ENCODE measurements around the gene KRTAP5-8. TPM values are rescaled to one million over a fixed set of nuclear protein-coding genes. Genes with fewer than 3 reads are reported as not detected.
"Not testable (repeated sequence)": the region's sequence is repeated elsewhere in the genome, so short reads cannot be mapped to it uniquely, and the experiment has no call there.

Gene KRTAP5-8
- not detected in 2 replicates for total RNA-seq (2014; rRNA removed; shearing (Covaris generic))

GRCh38 chr11:71537977-71538665 is at the start of gene KRTAP5-8:
Gene KRTAP5-8, plus strand, starts transcription at chr11:71538025. Its CDS starts 31 bp downstream, at chr11:71538056.
- not testable (repeated sequence) for DNase-seq (ENCODE audit: low read depth)

- DNase-seq (ENCODE audit: low read depth) = no peak
Observed at GRCh38 chr11:71488681-71489270, 49.0 kb upstream of the KRTAP5-8 start.

GRCh38 chr11:71489311-71490043 is 48.3 kb upstream of the KRTAP5-8 start:
- peak; percentile 58 for DNase-seq (ENCODE audit: low read depth)

GRCh38 chr11:71490044-71490730 is 47.6 kb upstream of the KRTAP5-8 start:
- no peak for DNase-seq (ENCODE audit: low read depth)

GRCh38 chr11:71490731-71491390 is 47.0 kb upstream of the KRTAP5-8 start:
- DNase-seq (ENCODE audit: low read depth) = no peak

GRCh38 chr11:71491531-71491930 is 46.3 kb upstream of the KRTAP5-8 start:
- DNase-seq (ENCODE audit: low read depth) = no peak

GRCh38 chr11:71491940-71492339 is 45.9 kb upstream of the KRTAP5-8 start:
- no peak for DNase-seq (ENCODE audit: low read depth)

GRCh38 chr11:71495286-71496230 is 42.3 kb upstream of the KRTAP5-8 start:
- no peak for DNase-seq (ENCODE audit: low read depth)

- no peak for DNase-seq (ENCODE audit: low read depth)
Observed at GRCh38 chr11:71496421-71496820, 41.4 kb upstream of the KRTAP5-8 start.

GRCh38 chr11:71498091-71498490 is 39.7 kb upstream of the KRTAP5-8 start:
- no peak for DNase-seq (ENCODE audit: low read depth)

- no peak for DNase-seq (ENCODE audit: low read depth)
Observed at GRCh38 chr11:71499125-71499524, 38.7 kb upstream of the KRTAP5-8 start.

- peak; percentile 8 for DNase-seq (ENCODE audit: low read depth)
Observed at GRCh38 chr11:71499546-71499945, 38.3 kb upstream of the KRTAP5-8 start.

- peak; percentile 4 for DNase-seq (ENCODE audit: low read depth)
Observed at GRCh38 chr11:71500601-71501021, 37.2 kb upstream of the KRTAP5-8 start.

GRCh38 chr11:71501071-71501985 is 36.5 kb upstream of the KRTAP5-8 start:
- no peak for DNase-seq (ENCODE audit: low read depth)

- DNase-seq (ENCODE audit: low read depth) = no peak
Observed at GRCh38 chr11:71502026-71502425, 35.8 kb upstream of the KRTAP5-8 start.

- no peak for DNase-seq (ENCODE audit: low read depth)
Observed at GRCh38 chr11:71502871-71503435, 34.9 kb upstream of the KRTAP5-8 start.

- no peak for DNase-seq (ENCODE audit: low read depth)
Observed at GRCh38 chr11:71504531-71504930, 33.3 kb upstream of the KRTAP5-8 start.

GRCh38 chr11:71505001-71505400 is 32.8 kb upstream of the KRTAP5-8 start:
- DNase-seq (ENCODE audit: low read depth) = no peak

- no peak for DNase-seq (ENCODE audit: low read depth)
Observed at GRCh38 chr11:71505781-71506180, 32.0 kb upstream of the KRTAP5-8 start.
